DMS153 treated with DMSO at 0.1 percent for 48 hours (cell line): ENCODE results near the gene CNOT6.

Source experiments
- DNase-seq: peaks from one replicate; lab custom pipeline; 2025; ENCODE audit not compliant: unreplicated experiment; lab: John Stamatoyannopoulos, UW

Gene CNOT6

GRCh38 chr5:180613814-180614188 lies 119.6 kb downstream of the CNOT6 start:
- DNase-seq = no peak

- no peak for DNase-seq
Measured at GRCh38 chr5:180618487-180618828, 124.3 kb downstream of the CNOT6 start.

GRCh38 chr5:180618829-180619562 lies 124.8 kb downstream of the CNOT6 start:
- no peak for DNase-seq

GRCh38 chr5:180619563-180619915 lies 125.4 kb downstream of the CNOT6 start:
- no peak for DNase-seq

GRCh38 chr5:180620014-180620413 lies 125.8 kb downstream of the CNOT6 start:
- no peak for DNase-seq

- no peak for DNase-seq
Measured at GRCh38 chr5:180621311-180621710, 127.1 kb downstream of the CNOT6 start.

GRCh38 chr5:180622910-180623309 lies 128.7 kb downstream of the CNOT6 start:
- no peak for DNase-seq

GRCh38 chr5:180623411-180623834 lies 129.2 kb downstream of the CNOT6 start:
- no peak for DNase-seq

- DNase-seq = no peak
Measured at GRCh38 chr5:180623844-180624243, 129.7 kb downstream of the CNOT6 start.

- DNase-seq = no peak
Measured at GRCh38 chr5:180624587-180624986, 130.4 kb downstream of the CNOT6 start.

GRCh38 chr5:180625125-180625790 lies 131.1 kb downstream of the CNOT6 start:
- DNase-seq = no peak

GRCh38 chr5:180625791-180626660 lies 131.8 kb downstream of the CNOT6 start:
- no peak for DNase-seq

- no peak for DNase-seq
Measured at GRCh38 chr5:180626661-180627385, 132.6 kb downstream of the CNOT6 start.

GRCh38 chr5:180627386-180628120 lies 133.4 kb downstream of the CNOT6 start:
- DNase-seq = no peak
